Measurements from ENCODE around the gene NT5M. TPM values are rescaled to one million over a fixed set of nuclear protein-coding genes. Genes with fewer than 3 reads are reported as not detected.
A peak's percentile ranks its signal among the peaks of the same experiment; 100 is the strongest.

The NT5M gene
- polyA plus RNA-seq, 6 donors from 2014 or later: 0.19 to 3.2 (median 0.61) TPM; not detected in 1

DNA sequence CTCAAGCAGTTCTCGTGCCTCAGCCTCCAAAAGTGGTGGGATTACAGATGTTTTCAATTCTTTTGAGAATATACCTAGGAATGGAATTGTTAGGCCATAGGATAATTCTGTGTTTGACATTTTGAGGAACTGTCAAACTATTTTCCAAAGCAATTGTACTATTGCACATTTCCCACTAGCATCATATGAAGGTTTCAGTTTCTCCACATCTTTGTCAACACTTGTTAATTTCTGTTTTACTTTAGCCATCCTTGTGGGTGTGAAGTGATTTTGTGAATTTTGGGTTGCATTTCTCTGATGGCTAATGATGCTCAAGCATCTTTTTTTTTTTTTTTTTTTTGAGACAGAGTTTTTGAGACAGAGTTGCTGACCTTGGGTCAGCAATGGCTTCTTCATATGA lies 6.2 kb downstream of the NT5M start:
- Mint-ChIP-seq H3K4me3 (no peak overlapping the region), H3K9me3 (peaks cover 0 to 2% (median 0%) of the 10 kb centered on the region in 7 donors), H3K36me3 (no peaks in the 10 kb centered on the region), H3K27me3 (no peaks in the 10 kb centered on the region), H3K4me1 (peaks cover 13 to 25% (median 14%) of the 10 kb centered on the region in 3 donors), H3K27ac (no peak overlapping the region)
- DNase-seq (no peak), ATAC-seq (ENCODE audit: low read depth in 2 of 2) (no peak)

DNA sequence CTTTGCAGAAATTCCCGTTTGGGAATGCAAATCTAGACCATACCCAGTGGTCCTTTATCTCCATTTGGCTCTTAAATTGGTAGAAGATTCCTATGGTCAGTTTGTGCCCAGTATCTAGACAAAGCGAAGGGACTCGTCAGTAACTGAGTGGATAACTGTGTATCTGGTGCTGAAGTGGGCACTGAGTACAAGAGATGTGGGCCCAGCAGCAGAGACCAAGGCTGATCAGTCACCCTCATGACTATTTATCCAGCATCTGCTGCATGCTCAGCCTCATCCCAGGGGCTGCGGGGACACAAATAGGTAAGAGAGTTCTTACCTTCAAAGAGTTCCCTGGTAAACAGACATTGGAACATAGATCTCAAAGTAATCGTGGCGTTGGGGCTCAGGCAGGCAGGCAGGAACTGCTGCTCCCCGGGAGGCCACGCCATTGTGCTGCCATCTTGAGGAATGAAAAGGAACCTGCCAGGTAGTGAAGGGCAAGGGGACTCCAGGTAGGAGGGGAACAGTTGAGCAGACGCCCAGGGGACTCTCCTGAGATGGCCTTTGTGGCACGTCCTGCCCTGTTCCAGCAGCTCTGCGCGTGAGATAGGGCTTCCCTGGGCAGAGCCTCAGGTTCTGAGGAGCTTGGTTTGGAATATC lies 10.3 kb downstream of the NT5M start:
- H3K27me3 Mint-ChIP-seq: no peaks in the 10 kb centered on the region
- H3K36me3 Mint-ChIP-seq: no peaks in the 10 kb centered on the region
- peak; percentile 93 to 97 for ATAC-seq (ENCODE audit: low read depth in 2 of 2)
- DNase-seq: peak; percentile 61
- H3K4me1 Mint-ChIP-seq: peaks cover 0 to 6% (median 3%) of the 10 kb centered on the region in 3 donors
- no peaks in the 10 kb centered on the region for H3K9me3 Mint-ChIP-seq
- H3K27ac Mint-ChIP-seq: no peak overlapping the region
- H3K4me3 Mint-ChIP-seq: no peak overlapping the region

DNA sequence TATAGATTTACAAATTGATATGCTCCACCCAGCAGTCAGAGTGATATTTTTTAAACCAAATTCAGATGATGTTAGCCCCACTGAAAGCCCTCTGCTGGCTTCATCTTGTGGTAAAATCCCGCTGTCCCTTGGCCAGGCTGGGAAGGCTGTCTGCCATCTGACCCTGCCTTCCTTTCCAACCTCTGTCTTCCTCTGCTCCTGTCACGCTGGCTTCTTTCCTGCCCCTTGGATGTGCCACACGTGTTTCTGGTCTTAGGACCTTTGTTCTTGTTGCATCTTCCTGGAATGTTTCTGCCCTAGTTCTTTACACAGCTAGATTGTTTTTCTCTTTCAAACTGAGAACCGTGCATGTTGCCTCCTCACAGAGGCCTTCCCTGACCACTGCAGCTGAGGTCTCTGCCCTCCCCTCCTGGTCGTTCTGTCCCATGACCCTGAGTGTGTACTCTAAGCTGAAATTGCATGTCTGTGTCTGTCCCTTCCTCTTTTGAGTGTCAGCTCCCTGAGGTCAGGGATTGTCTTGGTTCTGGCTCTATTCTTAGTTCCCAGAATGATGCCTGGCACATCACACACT lies 11.4 kb downstream of the NT5M start:
- Mint-ChIP-seq H3K4me1 (peaks cover 0 to 6% (median 3%) of the 10 kb centered on the region in 3 donors), H3K36me3 (no peaks in the 10 kb centered on the region), H3K27ac (peak overlapping the region in 1 of 6 donors; percentile 73), H3K9me3 (no peaks in the 10 kb centered on the region), H3K4me3 (no peak overlapping the region), H3K27me3 (no peaks in the 10 kb centered on the region)
- ATAC-seq (ENCODE audit: low read depth in 2 of 2): no peak
- no peak for DNase-seq

DNA sequence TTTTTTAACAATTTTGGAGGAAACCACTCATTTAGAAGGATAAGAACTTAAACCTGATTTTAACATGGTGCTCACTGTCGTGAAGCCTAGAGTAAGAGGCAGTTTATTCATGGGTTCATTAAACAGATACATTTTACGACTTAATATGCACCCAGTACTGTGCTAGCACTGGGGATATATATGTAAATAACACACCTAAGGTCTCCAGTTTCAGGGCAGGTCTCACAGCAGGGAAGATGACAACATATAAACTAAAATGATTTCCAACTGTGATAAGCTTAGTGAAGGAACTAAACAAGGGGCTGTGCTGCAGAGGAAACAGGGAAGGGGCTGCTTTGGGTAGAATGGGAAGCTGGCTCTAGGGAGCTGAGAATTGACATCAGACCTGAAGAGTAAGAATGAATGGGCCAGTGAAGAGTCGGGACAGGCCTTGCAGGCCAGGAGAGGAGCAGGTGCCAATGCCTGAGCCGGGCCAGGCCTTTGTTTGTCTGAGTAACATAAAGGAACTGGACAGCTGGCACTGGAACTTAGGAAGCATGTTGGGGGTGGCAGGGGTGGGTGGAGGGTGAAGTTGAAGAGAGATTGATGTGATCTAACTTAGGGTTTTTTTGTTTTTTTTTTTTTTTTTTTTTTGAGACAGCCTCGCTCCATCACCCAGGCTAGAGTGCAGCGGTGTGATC lies 12.1 kb downstream of the NT5M start:
- H3K9me3 Mint-ChIP-seq: no peaks in the 10 kb centered on the region
- no peak overlapping the region for H3K27ac Mint-ChIP-seq
- no peak for DNase-seq
- no peak for ATAC-seq (ENCODE audit: low read depth in 2 of 2)
- H3K4me3 Mint-ChIP-seq: no peak overlapping the region
- H3K36me3 Mint-ChIP-seq: no peaks in the 10 kb centered on the region
- H3K27me3 Mint-ChIP-seq: no peaks in the 10 kb centered on the region
- H3K4me1 Mint-ChIP-seq: peaks cover 0 to 6% (median 3%) of the 10 kb centered on the region in 3 donors

DNA sequence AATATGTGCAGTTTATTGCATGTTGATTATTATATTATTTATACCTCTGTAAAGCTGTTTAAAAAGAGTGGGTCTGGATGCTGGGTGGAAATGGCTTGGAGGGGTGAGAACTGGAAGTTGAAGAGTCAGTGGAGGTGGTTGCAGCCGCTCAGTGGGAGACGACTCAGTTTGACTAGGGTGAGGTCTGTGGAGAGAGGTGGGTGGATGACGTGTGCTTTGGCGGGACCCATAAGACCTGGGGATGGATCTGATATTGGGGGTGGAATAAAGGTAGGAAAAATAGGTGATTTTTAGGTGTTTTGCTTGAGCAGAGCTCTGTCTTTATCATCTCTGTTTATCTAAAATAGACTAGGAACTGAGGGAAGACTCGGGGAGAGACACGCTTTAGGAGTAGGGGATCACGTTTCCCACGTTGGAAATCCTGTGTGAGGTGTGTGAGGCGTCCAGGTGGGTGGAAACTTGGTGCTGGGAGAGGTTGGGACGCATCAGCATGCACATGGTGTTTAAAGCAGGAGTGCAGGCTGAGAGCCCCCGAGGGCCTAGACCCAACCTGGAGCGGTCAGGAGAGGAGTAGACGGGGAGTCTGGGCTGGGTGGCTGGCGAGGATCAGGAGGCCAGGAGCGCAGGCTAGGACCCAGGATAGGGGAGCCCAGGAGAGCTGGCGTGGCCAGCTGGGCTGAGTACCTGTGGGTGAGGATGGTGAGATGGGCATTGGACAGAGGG lies 17.2 kb downstream of the NT5M start:
- Mint-ChIP-seq H3K9me3 (no peaks in the 10 kb centered on the region), H3K27me3 (no peaks in the 10 kb centered on the region), H3K4me3 (no peak overlapping the region), H3K27ac (no peak overlapping the region), H3K4me1 (no peaks in the 10 kb centered on the region), H3K36me3 (no peaks in the 10 kb centered on the region)
- ATAC-seq (ENCODE audit: low read depth in 2 of 2) (no peak), DNase-seq (no peak)

DNA sequence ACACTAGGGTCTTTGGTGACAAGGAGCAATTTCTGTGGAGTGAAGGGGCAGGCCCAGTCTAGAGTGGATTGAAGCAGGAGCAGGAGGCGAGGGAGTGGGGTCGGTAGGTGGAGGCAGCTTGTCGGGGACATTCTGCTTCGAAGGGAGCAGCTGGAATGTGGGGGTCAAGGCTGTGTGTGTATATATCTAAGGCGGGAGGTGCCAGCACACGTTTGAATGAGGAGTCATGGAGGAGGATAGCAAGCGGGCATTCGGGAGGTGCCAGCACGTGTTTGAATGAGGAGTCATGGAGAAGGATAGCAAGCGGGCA lies 17.7 kb downstream of the NT5M start:
- Mint-ChIP-seq H3K27me3 (no peaks in the 10 kb centered on the region), H3K9me3 (no peaks in the 10 kb centered on the region), H3K27ac (no peak overlapping the region), H3K4me1 (no peaks in the 10 kb centered on the region), H3K36me3 (no peaks in the 10 kb centered on the region), H3K4me3 (no peak overlapping the region)
- DNase-seq (no peak), ATAC-seq (ENCODE audit: low read depth in 2 of 2) (no peak)

DNA sequence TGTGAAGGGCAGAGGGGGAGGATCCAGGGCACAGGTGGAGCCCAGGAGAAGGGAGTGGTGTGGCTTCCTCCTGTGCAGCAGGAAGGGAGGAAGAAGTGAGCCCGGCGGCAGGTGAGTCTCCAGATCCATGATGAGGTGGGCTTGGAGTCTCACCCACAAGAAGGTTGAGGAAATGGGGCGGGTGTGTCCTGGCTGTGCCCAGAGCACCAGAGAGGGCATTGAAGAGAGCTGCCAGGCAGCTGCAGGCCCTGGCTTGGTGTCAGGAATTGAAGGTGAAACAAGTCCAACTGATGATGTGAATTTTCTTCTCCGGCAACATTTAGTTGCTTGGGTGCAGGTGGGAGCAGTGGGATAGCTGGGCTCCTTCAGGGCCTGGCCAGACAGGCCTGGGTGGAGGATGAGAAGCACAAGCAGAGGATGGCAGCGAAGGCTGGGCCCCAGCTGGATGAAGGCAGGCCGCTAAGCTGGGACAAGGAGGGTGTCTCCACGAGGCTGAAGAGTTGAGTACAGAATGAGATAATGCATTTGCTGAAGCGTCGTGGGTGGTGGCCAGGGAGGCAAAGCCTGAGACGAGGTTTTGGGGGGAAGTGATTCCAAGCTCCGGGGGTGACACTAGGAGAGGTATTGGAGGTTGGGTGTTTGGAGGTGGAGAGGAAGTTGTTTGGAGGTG lies 18.3 kb downstream of the NT5M start:
- Mint-ChIP-seq H3K9me3 (no peaks in the 10 kb centered on the region), H3K27ac (no peak overlapping the region), H3K4me1 (no peaks in the 10 kb centered on the region), H3K36me3 (no peaks in the 10 kb centered on the region), H3K4me3 (no peak overlapping the region), H3K27me3 (no peaks in the 10 kb centered on the region)
- ATAC-seq (ENCODE audit: low read depth in 2 of 2) (no peak), DNase-seq (no peak)

DNA sequence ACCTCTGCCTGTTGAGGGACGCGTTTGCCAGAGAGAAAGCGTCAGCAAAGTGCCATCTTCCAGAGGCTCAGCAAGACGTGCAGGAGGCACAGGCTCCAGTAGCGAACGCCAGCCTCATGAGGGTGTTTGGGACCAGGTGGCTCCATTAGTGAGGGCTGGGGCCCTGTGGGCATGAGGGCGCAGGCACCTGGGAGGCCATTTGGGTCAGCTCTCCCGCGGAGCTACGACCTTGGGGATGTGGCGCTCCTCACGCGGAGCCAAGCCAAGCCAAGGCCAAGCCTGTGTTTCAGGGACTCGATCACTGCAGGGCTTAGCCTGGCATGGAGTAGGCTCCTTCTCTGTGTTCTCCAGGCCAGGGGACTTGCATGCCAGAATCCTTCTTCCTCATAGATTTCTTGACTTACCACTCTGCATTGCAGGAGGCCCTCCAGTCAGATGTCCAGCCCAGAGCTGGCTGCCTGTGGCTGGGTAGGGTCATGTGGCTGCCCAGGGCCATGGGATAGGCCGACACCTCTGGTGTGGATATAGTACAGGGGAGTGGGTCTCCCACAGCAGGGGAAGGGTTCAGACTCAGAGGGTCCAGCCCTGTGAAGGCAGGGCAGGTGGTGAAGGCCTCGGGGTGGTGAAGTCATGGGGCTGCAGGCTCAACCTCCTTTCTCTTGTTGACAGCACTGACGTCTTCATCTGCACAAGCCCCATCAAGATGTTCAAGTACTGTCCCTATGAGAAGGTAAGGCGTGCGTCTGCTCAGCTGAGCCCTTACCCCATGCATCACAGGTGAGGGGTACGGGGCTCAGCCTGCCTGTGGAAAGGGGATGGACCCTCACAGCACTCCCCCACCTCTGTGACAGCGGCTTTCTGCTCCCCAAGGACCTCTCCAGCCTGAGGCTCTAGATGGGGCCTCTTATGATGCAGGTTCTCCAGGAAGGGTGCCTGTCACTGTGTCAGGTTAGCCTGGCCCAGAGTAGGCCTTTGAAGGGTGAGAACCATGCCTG lies 19.6 kb downstream of the NT5M start:
- Mint-ChIP-seq H3K9me3 (no peaks in the 10 kb centered on the region), H3K36me3 (no peaks in the 10 kb centered on the region), H3K27me3 (no peaks in the 10 kb centered on the region), H3K4me3 (peak overlapping the region in 2 of 8 donors; percentile 8 to 37), H3K27ac (no peak overlapping the region), H3K4me1 (no peaks in the 10 kb centered on the region)
- DNase-seq (no peak), ATAC-seq (ENCODE audit: low read depth in 2 of 2) (no peak)

DNA sequence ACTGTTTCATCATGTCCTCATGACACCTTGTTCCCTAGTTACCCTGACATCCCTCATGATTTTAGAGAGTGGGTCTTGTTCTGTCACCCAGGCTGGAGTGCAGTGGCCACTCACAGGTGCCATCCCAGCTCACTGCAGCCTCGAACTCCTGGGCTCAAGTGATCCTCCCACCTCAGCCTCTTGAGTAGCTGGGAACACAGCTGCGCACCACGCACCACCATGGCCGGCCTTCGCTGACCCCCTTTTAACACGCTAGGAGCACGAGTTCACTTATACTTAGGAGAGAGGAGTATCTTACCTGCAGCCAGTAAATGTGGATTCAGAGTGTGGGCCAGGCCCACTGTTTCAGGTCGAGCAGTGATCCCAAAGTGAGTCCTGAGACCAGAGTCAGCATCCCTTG lies 21.4 kb downstream of the NT5M start:
- no peak overlapping the region for H3K27ac Mint-ChIP-seq
- no peaks in the 10 kb centered on the region for H3K9me3 Mint-ChIP-seq
- ATAC-seq (ENCODE audit: low read depth in 2 of 2) (no peak), DNase-seq (no peak)
- H3K36me3 Mint-ChIP-seq: no peaks in the 10 kb centered on the region
- H3K4me3 Mint-ChIP-seq: no peak overlapping the region
- H3K4me1 Mint-ChIP-seq: no peaks in the 10 kb centered on the region
- no peaks in the 10 kb centered on the region for H3K27me3 Mint-ChIP-seq

DNA sequence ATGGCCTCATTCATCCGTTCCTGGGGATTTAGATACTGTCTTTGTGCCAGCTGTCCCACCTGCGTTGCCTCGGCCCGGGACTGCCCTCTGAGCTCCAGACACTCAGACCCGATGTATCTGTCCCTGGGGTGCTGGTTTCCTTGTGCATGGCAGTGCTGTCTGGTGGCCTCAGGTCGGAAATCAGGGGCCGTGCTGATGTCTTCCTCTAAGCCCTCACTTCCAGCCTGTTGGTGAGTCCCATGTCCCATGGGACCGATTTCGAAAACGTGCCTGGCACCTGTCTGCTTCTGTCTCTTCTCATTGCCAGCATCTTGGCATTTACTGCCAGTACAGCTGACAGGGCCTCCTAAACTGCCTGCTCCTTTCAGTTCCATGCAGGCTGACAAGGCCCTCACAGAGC lies 22.1 kb downstream of the NT5M start:
- Mint-ChIP-seq H3K4me3 (no peak overlapping the region), H3K27me3 (no peaks in the 10 kb centered on the region), H3K4me1 (no peaks in the 10 kb centered on the region), H3K9me3 (no peaks in the 10 kb centered on the region), H3K36me3 (no peaks in the 10 kb centered on the region), H3K27ac (peak overlapping the region in 1 of 6 donors; percentile 89)
- DNase-seq (no peak), ATAC-seq (ENCODE audit: low read depth in 2 of 2) (no peak)

DNA sequence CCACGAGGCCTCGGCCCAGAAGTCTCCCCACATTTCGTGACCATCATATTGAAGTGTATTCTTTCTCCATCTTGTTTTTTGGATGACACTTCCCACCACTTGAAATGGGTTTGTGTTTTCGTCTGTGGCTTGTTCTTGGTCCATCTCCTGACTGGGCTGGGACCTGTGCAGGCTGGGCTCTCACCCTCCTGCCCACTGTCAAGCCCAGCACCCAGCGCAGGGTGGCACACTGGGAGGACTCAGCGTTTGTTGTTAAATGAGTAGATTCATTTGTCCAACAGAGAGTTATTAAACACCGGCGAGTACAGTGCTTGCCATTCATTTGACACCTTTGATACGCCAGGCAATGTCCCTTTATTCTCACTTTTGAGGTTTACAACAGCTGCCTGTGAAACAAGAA lies 22.6 kb downstream of the NT5M start:
- DNase-seq: no peak
- Mint-ChIP-seq H3K36me3 (no peaks in the 10 kb centered on the region), H3K27ac (peak overlapping the region in 1 of 6 donors; percentile 89), H3K4me1 (no peaks in the 10 kb centered on the region), H3K27me3 (no peaks in the 10 kb centered on the region), H3K9me3 (no peaks in the 10 kb centered on the region), H3K4me3 (no peak overlapping the region)
- no peak for ATAC-seq (ENCODE audit: low read depth in 2 of 2)

DNA sequence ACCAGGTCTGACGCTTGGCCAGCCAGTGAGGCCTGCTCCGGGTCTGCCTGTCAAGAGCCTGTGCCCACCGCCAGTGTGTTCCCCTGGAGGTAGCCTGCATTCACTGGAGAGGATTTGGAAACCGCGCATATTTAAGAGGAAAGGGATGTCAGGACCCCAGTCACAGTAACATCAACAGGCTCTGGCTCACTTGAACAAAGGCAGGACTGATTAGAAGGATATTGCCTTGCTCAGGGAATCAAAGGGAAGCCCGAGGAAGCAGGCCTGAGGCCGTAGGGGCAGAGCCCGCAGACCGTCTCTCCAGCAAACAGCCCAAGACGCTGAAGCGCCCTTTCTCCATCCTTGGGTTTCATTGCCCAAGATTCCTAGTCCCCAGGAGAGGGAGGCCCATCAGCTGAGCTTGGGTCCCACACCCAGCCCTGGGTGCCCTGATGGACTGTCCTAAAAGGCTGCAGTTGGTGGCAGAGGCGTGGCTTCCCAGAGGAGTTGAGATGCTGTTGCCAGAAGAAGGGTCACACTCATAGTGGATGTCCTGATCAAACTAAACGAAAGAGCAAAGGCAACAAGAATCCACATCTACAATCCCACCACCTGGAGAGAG lies 23.2 kb downstream of the NT5M start:
- DNase-seq: no peak
- no peak for ATAC-seq (ENCODE audit: low read depth in 2 of 2)
- Mint-ChIP-seq H3K4me1 (no peaks in the 10 kb centered on the region), H3K9me3 (no peaks in the 10 kb centered on the region), H3K36me3 (no peaks in the 10 kb centered on the region), H3K4me3 (no peak overlapping the region), H3K27ac (peak overlapping the region in 1 of 6 donors; percentile 62), H3K27me3 (no peaks in the 10 kb centered on the region)
